Measurements from ENCODE around the gene MFSD6L.

MFSD6L gene

GRCh38 chr17:8754890-8755289 lies 44.3 kb downstream of the MFSD6L start:
- no peak for DNase-seq
- no peak for TF ChIP-seq POLR2A (IDR thresholded peaks at IDR 0.05; ENCODE audit: low read length)
- no peak for TF ChIP-seq GATA1 (IDR thresholded peaks at IDR 0.05; ENCODE audit: low read depth, low read length)

DNA sequence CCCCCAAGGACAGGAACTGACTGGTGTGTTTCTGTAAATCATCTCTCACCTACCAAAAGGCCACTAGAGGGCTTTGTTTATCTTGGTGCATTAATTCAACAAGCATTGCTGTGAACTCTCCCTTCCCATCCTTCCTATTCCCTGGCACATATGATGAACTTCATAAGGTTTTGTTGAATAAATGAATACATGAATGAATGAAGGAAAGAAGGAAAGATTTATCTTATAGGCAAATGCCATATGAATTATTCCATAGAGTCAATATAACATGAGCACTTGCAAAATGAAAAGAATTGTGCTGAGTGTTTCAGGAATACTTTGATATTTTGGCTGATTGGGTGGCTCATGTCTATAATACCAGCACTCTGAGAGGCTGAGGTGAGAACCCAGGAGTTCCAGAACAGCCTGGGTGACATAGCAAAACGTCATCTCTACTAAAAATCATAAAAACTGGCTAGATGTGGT lies 45.2 kb downstream of the MFSD6L start:
- no peak for TF ChIP-seq POLR2A (IDR thresholded peaks at IDR 0.05; ENCODE audit: low read length)
- no peak for TF ChIP-seq GATA1 (IDR thresholded peaks at IDR 0.05; ENCODE audit: low read depth, low read length)
- no peak for DNase-seq

DNA sequence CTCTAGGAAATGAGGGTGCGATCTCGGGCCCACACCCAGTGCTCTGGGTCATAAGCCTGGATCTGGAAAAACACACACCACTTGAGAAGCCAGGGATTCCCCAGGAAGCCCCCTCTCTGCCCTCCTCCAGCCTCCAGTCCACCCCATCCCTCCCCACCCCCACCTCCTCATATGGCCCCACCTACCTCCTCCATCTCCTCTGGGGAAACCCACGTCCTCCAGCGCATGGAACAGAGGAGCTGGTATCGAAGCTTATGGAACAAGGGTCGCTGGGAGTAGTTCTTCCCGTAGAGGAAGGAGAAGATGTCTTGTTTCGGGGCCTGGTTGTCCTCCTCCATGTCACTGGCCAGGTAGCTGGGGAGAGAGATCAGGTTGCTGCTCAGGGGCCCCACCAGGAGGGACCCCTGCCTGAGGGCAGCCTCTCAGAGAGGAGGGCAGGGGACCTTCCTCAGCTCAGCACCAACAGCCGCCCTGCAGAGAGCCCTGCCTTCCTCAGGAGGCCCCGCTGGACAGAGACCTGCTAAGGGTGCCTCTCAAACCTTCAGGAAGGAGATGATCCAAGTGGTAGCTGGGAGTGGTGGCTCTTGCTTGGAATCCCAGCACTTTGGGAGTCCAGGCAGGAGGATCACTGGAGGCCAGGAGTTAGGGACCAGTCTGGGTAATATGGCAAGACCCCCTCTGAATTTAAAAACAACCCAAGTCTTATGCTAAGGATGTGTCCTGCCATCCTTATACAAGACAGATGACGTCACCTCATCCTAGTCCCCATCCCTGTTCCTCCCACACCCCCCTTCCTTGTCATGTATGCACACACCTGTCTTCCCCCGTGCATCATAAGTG lies 45.8 kb downstream of the MFSD6L start:
- TF ChIP-seq GATA1 (IDR thresholded peaks at IDR 0.05; ENCODE audit: low read depth, low read length) = no peak
- TF ChIP-seq POLR2A (IDR thresholded peaks at IDR 0.05; ENCODE audit: low read length) = no peak
- no peak for DNase-seq

- no peak for DNase-seq
- TF ChIP-seq GATA1 (IDR thresholded peaks at IDR 0.05; ENCODE audit: low read depth, low read length) = no peak
- no peak for TF ChIP-seq POLR2A (IDR thresholded peaks at IDR 0.05; ENCODE audit: low read length)
Measured at GRCh38 chr17:8749616-8750015, 49.5 kb downstream of the MFSD6L start.

- TF ChIP-seq POLR2A (IDR thresholded peaks at IDR 0.05; ENCODE audit: low read length) (no peak), GATA1 (IDR thresholded peaks at IDR 0.05; ENCODE audit: low read depth, low read length) (no peak)
- no peak for DNase-seq
Measured at GRCh38 chr17:8747742-8748141, 51.4 kb downstream of the MFSD6L start.
